IMR-90 (cell line): ENCODE measurements around the gene PROM2. TPM values are rescaled to one million over a fixed set of nuclear protein-coding genes. Genes with fewer than 3 reads are reported as not detected.

Source experiments
- ATAC-seq: fragments of 200-7000 bp; cut with Tn5 transposase; 2 replicates; pipeline ENCODE4 v1.9.1; 2020; ENCODE audit warnings: low read depth, mild to moderate bottlenecking, moderate library complexity
- BruUV-seq: library from RNA; stranded (reverse); fragments of 400-500 nt; replicated peaks from 2 replicates; lab custom pipeline; 2021; lab: Mats Ljungman, UMichigan
- CTCF ChIA-PET: fragments of 300-600 bp; formaldehyde crosslinking; extraction: SDS; loops from one replicate; lab custom pipeline; 2021; ENCODE audit warnings: antibody characterized with exemption; lab: Yijun Ruan, JAX
- POLR2A ChIA-PET: fragments of 300-600 bp; sonication (Branson Sonifier 250); formaldehyde crosslinking; loops from one replicate; lab custom pipeline; 2022; ENCODE audit warnings: antibody characterized with exemption; ENCODE audit not compliant: unreplicated experiment; lab: Charles Lee
- DNase-seq: peaks from one replicate; pipeline ENCODE4 v3.0.0; 2013
- H2AFZ ChIP-seq: replicated peaks from 2 replicates; pipeline ENCODE3; 2013; ENCODE audit warnings: low read length, mild to moderate bottlenecking; ENCODE audit not compliant: poor library complexity
- H2AK5ac ChIP-seq: 2 replicates; pipeline ENCODE4 v1.6.1; 2013; ENCODE audit warnings: low read depth, low read length, inconsistent platforms
- H2AK9ac ChIP-seq: replicated peaks from 2 replicates; pipeline ENCODE3; 2013; ENCODE audit warnings: mild to moderate bottlenecking, low read depth, low read length, moderate library complexity; ENCODE audit not compliant: poor library complexity
- H2BK120ac ChIP-seq: 2 replicates; pipeline ENCODE4 v1.6.1; 2013; ENCODE audit warnings: low read depth, low read length, inconsistent platforms
- H2BK15ac ChIP-seq: 3 replicates; pipeline ENCODE4 v1.6.1; 2013; ENCODE audit warnings: low read depth, low read length, inconsistent platforms
- H2BK20ac ChIP-seq: 2 replicates; pipeline ENCODE4 v1.6.1; 2013; ENCODE audit warnings: low read depth, mild to moderate bottlenecking, inconsistent platforms, low read length, moderate library complexity
- H2BK5ac ChIP-seq: 2 replicates; pipeline ENCODE4 v1.6.1; 2013; ENCODE audit warnings: mild to moderate bottlenecking, low read depth, low read length, inconsistent platforms; ENCODE audit not compliant: poor library complexity, severe bottlenecking
- H3K14ac ChIP-seq: replicated peaks from 2 replicates; pipeline ENCODE4 v1.6.1; 2013; ENCODE audit warnings: low read depth, low read length, inconsistent platforms
- H3K18ac ChIP-seq: 2 replicates; pipeline ENCODE4 v1.6.1; 2013; ENCODE audit warnings: low read depth, low read length, control low read depth
- H3K23ac ChIP-seq: 2 replicates; pipeline ENCODE4 v1.6.1; 2013; ENCODE audit warnings: low read depth, low read length, inconsistent platforms
- H3K27ac ChIP-seq: 2 replicates; pipeline ENCODE4 v1.5.1; 2013; ENCODE audit warnings: mild to moderate bottlenecking, control low read depth, low read length; ENCODE audit not compliant: insufficient read depth
- H3K27me3 ChIP-seq: 2 replicates; pipeline ENCODE4 v1.6.1; 2013; ENCODE audit warnings: low read length; ENCODE audit not compliant: control insufficient read depth, insufficient read depth
- H3K36me3 ChIP-seq: 2 replicates; pipeline ENCODE4 v1.6.1; 2013; ENCODE audit warnings: low read length, mixed read lengths; ENCODE audit not compliant: control insufficient read depth, insufficient read depth
- H3K4ac ChIP-seq: 2 replicates; pipeline ENCODE4 v1.6.1; 2013; ENCODE audit warnings: low read depth, low read length, inconsistent platforms
- H3K4me1 ChIP-seq: 2 replicates; pipeline ENCODE4 v1.6.1; 2013; ENCODE audit warnings: low read length, mixed read lengths; ENCODE audit not compliant: control insufficient read depth, insufficient read depth
- H3K4me2 ChIP-seq: 2 replicates; pipeline ENCODE4 v1.6.1; 2013; ENCODE audit warnings: low read depth, mild to moderate bottlenecking, control low read depth, low read length, moderate library complexity
- H3K4me3 ChIP-seq: 2 replicates; pipeline ENCODE4 v1.5.1; 2013; ENCODE audit warnings: low read depth, mild to moderate bottlenecking, control low read depth, low read length, moderate library complexity; ENCODE audit not compliant: insufficient read depth
- H3K56ac ChIP-seq: 2 replicates; pipeline ENCODE4 v1.6.1; 2013; ENCODE audit warnings: low read length, inconsistent platforms; ENCODE audit not compliant: insufficient read depth; ENCODE audit errors: extremely low read depth
- H3K79me1 ChIP-seq, 2 experiments: 2 replicates each; pipeline ENCODE4 v1.6.1; 2013; ENCODE audit warnings: low read length in 2 of 2, inconsistent platforms in 1 of 2, low read depth in 1 of 2
- H3K9ac ChIP-seq: 2 replicates; pipeline ENCODE4 v1.6.1; 2013; ENCODE audit warnings: low read depth, low read length, control low read depth
- H3K9me1 ChIP-seq: 2 replicates; pipeline ENCODE4 v1.6.1; 2013; ENCODE audit warnings: low read length, inconsistent platforms; ENCODE audit not compliant: insufficient read depth
- H3K9me3 ChIP-seq: 2 replicates; pipeline ENCODE4 v1.6.1; 2013; ENCODE audit warnings: low read length; ENCODE audit not compliant: control insufficient read depth, insufficient read depth
- H4K20me1 ChIP-seq: 2 replicates; pipeline ENCODE4 v1.6.1; 2013; ENCODE audit warnings: low read length, inconsistent platforms; ENCODE audit not compliant: insufficient read depth
- H4K5ac ChIP-seq: 2 replicates; pipeline ENCODE4 v1.6.1; 2013; ENCODE audit warnings: mild to moderate bottlenecking, low read depth, low read length, control low read depth
- H4K8ac ChIP-seq, 2 experiments: 2 replicates each; pipeline ENCODE4 v1.6.1; 2013; ENCODE audit warnings: low read depth in 2 of 2, low read length in 2 of 2, control low read depth in 1 of 2, inconsistent platforms in 1 of 2
- H4K91ac ChIP-seq: 2 replicates; pipeline ENCODE4 v1.6.1; 2013; ENCODE audit warnings: low read depth, low read length, inconsistent platforms; ENCODE audit not compliant: insufficient read depth
- MAZ ChIP-seq: IDR thresholded peaks from 2 replicates; pipeline ENCODE4 v1.6.1; 2012; ENCODE audit warnings: low read depth, mild to moderate bottlenecking, low read length, improper control_type of control experiment, moderate library complexity, borderline replicate concordance
- POLR2A ChIP-seq: IDR thresholded peaks from 2 replicates; pipeline ENCODE4 v1.6.1; 2012; ENCODE audit warnings: mild to moderate bottlenecking, low read depth, low read length
- RAD21 ChIP-seq: IDR thresholded peaks from 2 replicates; pipeline ENCODE4 v1.6.1; 2012; ENCODE audit warnings: low read length, improper control_type of control experiment
- WGBS, 2 experiments: methylation state at CpG; one replicate each; pipeline versions ENCODE4 v1.1.5 to v1.1.7; 2013; ENCODE audit warnings: missing lambda C conversion rate in 2 of 2; ENCODE audit not compliant: insufficient read length in 1 of 2; ENCODE audit errors: extremely low coverage in 2 of 2; 5-methylcytosine and 5-hydroxymethylcytosine counted together
- dilution Hi-C: fragments of 300-500 bp; cut with HindIII; formaldehyde crosslinking; loops from one replicate; pipeline ENCODE4 v1.14.3; 2018; ENCODE audit warnings: low sequenced_read_pairs; ENCODE audit not compliant: unreplicated experiment
- in situ Hi-C: fragments of 300-500 bp; cut with MboI; formaldehyde crosslinking; loops from 3 replicates; pipeline ENCODE4 v1.14.3; 2019; ENCODE audit warnings: low sequenced_read_pairs, inconsistent platforms, mixed read lengths
- intact Hi-C: fragments of 100-400 bp; cut with micrococcal nuclease; formaldehyde crosslinking; loops from 2 replicates; pipeline ENCODE4 v1.10.0; 2022
- polyA plus RNA-seq, 3 experiments: library from polyadenylated mRNA; depleted of rRNA; stranded (reverse); fragments of >200 nt; gene quantifications; 2 replicates each; pipeline ENCODE4 v1.2.3, GENCODE V29; 2012; ENCODE audit warnings: low replicate concordance in 1 of 3
- total RNA-seq: library from RNA; depleted of rRNA; stranded (reverse); fragments of >200 nt; gene quantifications from 2 replicates; pipeline ENCODE4 v1.2.3, GENCODE V29; 2012

Gene PROM2
- total and polyA plus RNA-seq, 2 of the 4 experiments (the other 2 are of a cell fraction), result 0.26 TPM; not detected in 1

- ChIA-PET CTCF (interaction anchor here (0.9 to 1.6 kb wide), 6 partner anchors 15 to 170 kb away, joined by 3 to 10 read pairs (median 4); partner anchors contain the start of gene FAHD2A), POLR2A (no interaction called here)
- no peak overlapping the region for H2BK15ac ChIP-seq
- H3K9ac ChIP-seq, result no peak overlapping the region
- no peaks in the 10 kb centered on the region for H3K79me1 ChIP-seq
- DNase-seq (no peak), ATAC-seq (no peak)
- no peaks in the 10 kb centered on the region for H3K9me1 ChIP-seq
- H3K56ac ChIP-seq, result no peak overlapping the region
- H3K4me1 ChIP-seq, result no peaks in the 10 kb centered on the region
- TF ChIP-seq POLR2A (no peak), MAZ (no peak), RAD21 (no peak)
- no peak overlapping the region for H3K23ac ChIP-seq
- H2AK9ac ChIP-seq, result no peak overlapping the region
- no peak overlapping the region for H3K4me3 ChIP-seq
- H4K8ac ChIP-seq, result no peak overlapping the region
- H2BK120ac ChIP-seq, result no peak overlapping the region
- H3K27ac ChIP-seq, result no peak overlapping the region
- no peak overlapping the region for H3K4ac ChIP-seq
- H2BK5ac ChIP-seq, result no peak overlapping the region
- no peak overlapping the region for H2AFZ ChIP-seq
- H4K91ac ChIP-seq, result no peak overlapping the region
- no peak overlapping the region for H3K18ac ChIP-seq
- intact Hi-C loops, result loop anchor here (10.0 kb wide), 1 partner anchor 713 kb away; no protein-coding TSS in a partner anchor
- no peaks in the 10 kb centered on the region for H4K20me1 ChIP-seq
- WGBS, 2 experiments, result no CpG with 5 or more reads among the region's 1 CpG
- H3K36me3 ChIP-seq, result no peaks in the 10 kb centered on the region
- H3K4me2 ChIP-seq, result no peak overlapping the region
- BruUV-seq, result no TSS peak
- H3K27me3 ChIP-seq, result no peaks in the 10 kb centered on the region
- no peak overlapping the region for H2BK20ac ChIP-seq
- no peaks in the 10 kb centered on the region; the same call in 1 of the 2 replicates for H3K9me3 ChIP-seq
- in situ Hi-C loops, result no loop called here
- H2AK5ac ChIP-seq, result no peak overlapping the region
- dilution Hi-C loops, result no loop called here
- no peak overlapping the region for H3K14ac ChIP-seq
- no peak overlapping the region for H4K5ac ChIP-seq
Observed at GRCh38 chr2:95232232-95232631, 42.0 kb upstream of the PROM2 start.
